Measurements from ENCODE around the gene PSMC3IP. TPM values are rescaled to one million over a fixed set of nuclear protein-coding genes. Genes with fewer than 3 reads are reported as not detected.

Gene PSMC3IP
- total and polyA plus RNA-seq, 2 experiments from 2014 or later, result 18.5 to 29.5 TPM

DNA sequence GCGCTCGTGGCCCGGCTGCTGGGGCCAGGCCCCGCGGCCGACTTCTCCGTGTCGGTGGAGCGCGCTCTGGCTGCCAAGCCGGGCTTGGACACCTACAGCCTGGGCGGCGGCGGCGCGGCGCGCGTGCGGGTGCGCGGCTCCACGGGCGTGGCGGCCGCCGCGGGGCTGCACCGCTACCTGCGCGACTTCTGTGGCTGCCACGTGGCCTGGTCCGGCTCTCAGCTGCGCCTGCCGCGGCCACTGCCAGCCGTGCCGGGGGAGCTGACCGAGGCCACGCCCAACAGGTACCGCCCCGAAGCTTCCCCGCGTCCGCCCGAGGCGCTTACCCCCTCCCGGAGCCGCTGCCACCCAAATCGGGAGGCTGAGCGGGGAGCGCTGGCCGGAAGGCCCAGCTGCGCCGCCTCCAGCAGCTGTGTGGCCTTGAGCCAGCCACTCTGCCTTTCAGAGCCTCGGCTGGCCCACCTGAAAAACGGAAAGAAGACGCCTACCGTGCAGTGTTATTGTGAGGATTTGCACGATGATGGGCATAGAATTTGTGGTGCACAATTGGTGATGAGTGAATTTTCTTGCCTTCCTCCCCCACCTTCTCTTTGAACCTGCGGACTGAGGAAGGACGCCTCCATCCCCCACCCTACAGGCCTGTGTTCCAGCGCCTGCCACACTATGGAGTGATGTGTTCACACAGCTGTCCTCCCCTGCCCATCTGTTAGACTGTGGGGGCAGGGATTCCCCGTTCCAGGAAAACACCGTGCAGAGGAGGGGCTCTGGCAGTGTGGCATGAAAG lies 41.0 kb downstream of the PSMC3IP start:
- Mint-ChIP-seq H3K27ac (peak overlapping the region; percentile 52), H3K27me3 (ENCODE audit: insufficient read depth, low read depth, poor library complexity) (peaks cover 15% of the 10 kb centered on the region), H3K4me1 (peaks cover 18% of the 10 kb centered on the region), H3K9me3 (no peaks in the 10 kb centered on the region; the same call in 2 of the 3 replicates), H3K4me3 (peak overlapping the region; percentile 83), H3K36me3 (ENCODE audit: low read depth) (peaks cover 21% of the 10 kb centered on the region)
- peaks cover 24% of the 10 kb centered on the region for H3K27me3 ChIP-seq (ENCODE audit: insufficient read depth)
- H3K4me2 ChIP-seq, result peak overlapping the region; percentile 95
- H3K4me3 ChIP-seq, result peak overlapping the region; percentile 68
- no peaks in the 10 kb centered on the region for H3K36me3 ChIP-seq (ENCODE audit: insufficient read depth)
- DNase-seq (ENCODE audit: low spot score), result peak; percentile 90
- peak; percentile 66 for ATAC-seq
- H3K27ac ChIP-seq (ENCODE audit: low read depth), result peak overlapping the region; percentile 66
- H3F3A ChIP-seq (replicated peaks; ENCODE audit: low read depth), result peaks cover 22% of the 10 kb centered on the region; the same call in 1 of the 2 replicates
- H4K20me1 ChIP-seq (replicated peaks; ENCODE audit: insufficient read depth), result no peaks in the 10 kb centered on the region
- H3K79me2 ChIP-seq (replicated peaks; ENCODE audit: insufficient read depth), result no peaks in the 10 kb centered on the region
- TF ChIP-seq STAT1 (IDR thresholded peaks at IDR 0.05; ENCODE audit: unreplicated experiment) (no peak), POLR2AphosphoS5 (IDR thresholded peaks at IDR 0.05; ENCODE audit: low read depth) (peak; percentile 40)
- TF ChIP-seq, protein P1, sequence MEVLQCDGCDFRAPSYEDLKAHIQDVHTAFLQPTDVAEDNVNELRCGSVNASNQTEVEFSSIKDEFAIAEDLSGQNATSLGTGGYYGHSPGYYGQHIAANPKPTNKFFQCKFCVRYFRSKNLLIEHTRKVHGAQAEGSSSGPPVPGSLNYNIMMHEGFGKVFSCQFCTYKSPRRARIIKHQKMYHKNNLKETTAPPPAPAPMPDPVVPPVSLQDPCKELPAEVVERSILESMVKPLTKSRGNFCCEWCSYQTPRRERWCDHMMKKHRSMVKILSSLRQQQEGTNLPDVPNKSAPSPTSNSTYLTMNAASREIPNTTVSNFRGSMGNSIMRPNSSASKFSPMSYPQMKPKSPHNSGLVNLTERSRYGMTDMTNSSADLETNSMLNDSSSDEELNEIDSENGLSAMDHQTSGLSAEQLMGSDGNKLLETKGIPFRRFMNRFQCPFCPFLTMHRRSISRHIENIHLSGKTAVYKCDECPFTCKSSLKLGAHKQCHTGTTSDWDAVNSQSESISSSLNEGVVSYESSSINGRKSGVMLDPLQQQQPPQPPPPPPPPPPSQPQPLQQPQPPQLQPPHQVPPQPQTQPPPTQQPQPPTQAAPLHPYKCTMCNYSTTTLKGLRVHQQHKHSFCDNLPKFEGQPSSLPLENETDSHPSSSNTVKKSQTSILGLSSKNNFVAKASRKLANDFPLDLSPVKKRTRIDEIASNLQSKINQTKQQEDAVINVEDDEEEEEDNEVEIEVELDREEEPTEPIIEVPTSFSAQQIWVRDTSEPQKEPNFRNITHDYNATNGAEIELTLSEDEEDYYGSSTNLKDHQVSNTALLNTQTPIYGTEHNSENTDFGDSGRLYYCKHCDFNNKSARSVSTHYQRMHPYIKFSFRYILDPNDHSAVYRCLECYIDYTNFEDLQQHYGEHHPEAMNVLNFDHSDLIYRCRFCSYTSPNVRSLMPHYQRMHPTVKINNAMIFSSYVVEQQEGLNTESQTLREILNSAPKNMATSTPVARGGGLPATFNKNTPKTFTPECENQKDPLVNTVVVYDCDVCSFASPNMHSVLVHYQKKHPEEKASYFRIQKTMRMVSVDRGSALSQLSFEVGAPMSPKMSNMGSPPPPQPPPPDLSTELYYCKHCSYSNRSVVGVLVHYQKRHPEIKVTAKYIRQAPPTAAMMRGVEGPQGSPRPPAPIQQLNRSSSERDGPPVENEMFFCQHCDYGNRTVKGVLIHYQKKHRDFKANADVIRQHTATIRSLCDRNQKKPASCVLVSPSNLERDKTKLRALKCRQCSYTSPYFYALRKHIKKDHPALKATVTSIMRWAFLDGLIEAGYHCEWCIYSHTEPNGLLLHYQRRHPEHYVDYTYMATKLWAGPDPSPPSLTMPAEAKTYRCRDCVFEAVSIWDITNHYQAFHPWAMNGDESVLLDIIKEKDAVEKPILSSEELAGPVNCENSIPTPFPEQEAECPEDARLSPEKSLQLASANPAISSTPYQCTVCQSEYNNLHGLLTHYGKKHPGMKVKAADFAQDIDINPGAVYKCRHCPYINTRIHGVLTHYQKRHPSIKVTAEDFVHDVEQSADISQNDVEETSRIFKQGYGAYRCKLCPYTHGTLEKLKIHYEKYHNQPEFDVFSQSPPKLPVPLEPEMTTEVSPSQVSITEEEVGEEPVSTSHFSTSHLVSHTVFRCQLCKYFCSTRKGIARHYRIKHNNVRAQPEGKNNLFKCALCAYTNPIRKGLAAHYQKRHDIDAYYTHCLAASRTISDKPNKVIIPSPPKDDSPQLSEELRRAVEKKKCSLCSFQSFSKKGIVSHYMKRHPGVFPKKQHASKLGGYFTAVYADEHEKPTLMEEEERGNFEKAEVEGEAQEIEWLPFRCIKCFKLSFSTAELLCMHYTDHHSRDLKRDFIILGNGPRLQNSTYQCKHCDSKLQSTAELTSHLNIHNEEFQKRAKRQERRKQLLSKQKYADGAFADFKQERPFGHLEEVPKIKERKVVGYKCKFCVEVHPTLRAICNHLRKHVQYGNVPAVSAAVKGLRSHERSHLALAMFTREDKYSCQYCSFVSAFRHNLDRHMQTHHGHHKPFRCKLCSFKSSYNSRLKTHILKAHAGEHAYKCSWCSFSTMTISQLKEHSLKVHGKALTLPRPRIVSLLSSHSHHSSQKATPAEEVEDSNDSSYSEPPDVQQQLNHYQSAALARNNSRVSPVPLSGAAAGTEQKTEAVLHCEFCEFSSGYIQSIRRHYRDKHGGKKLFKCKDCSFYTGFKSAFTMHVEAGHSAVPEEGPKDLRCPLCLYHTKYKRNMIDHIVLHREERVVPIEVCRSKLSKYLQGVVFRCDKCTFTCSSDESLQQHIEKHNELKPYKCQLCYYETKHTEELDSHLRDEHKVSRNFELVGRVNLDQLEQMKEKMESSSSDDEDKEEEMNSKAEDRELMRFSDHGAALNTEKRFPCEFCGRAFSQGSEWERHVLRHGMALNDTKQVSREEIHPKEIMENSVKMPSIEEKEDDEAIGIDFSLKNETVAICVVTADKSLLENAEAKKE (CRISPR knock-in tag; IDR thresholded peaks at IDR 0.05), result no peak
- 0 out of 2 replicates have a peak overlapping the region, but pooled peaks have one; percentile 28 for H2AFZ ChIP-seq
- H3K4me1 ChIP-seq (ENCODE audit: insufficient read depth), result peaks cover 18% of the 10 kb centered on the region
- H3K9me2 ChIP-seq (ENCODE audit: insufficient read depth), result no peaks in the 10 kb centered on the region

DNA sequence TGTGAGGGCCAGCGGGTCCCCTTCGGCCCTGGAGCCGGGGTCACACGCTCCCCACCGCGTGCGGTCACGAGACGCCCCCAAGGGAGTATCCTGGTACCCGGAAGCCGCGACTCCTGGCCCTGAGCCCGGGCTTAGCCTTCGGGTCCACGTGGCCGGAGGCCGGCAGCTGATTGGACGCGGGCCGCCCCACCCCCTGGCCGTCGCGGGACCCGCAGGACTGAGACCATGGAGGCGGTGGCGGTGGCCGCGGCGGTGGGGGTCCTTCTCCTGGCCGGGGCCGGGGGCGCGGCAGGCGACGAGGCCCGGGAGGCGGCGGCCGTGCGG lies 41.5 kb downstream of the PSMC3IP start, which contains the start of gene NAGLU:
Gene NAGLU (plus strand): TSS at position 194 of the 324 bp plus-strand sequence. CDS start 32 bp downstream, at position 226.
- Histone ChIP-seq H3K4me2 (peak within 1 kb of the TSS; percentile 95), H3F3A (replicated peaks; ENCODE audit: low read depth) (peaks cover 24% of the 10 kb centered on the region; the same call in 1 of the 2 replicates), H3K27ac (ENCODE audit: low read depth) (peak within 1 kb of the TSS; percentile 66)

More for the DNA sequence above, 41.5 kb downstream of the PSMC3IP start, which contains the start of gene NAGLU:
- Histone ChIP-seq H3K9me2 (ENCODE audit: insufficient read depth) (no peaks in the 10 kb centered on the region), H3K36me3 (ENCODE audit: insufficient read depth) (no peaks in the 10 kb centered on the region), H3K79me2 (replicated peaks; ENCODE audit: insufficient read depth) (no peaks in the 10 kb centered on the region), H4K20me1 (replicated peaks; ENCODE audit: insufficient read depth) (no peaks in the 10 kb centered on the region), H3K4me3 (peak within 1 kb of the TSS; percentile 68), H3K4me1 (ENCODE audit: insufficient read depth) (peaks cover 18% of the 10 kb centered on the region), H2AFZ (0 out of 2 replicates have a peak within 1 kb of the TSS, but pooled peaks have one; percentile 28), H3K27me3 (ENCODE audit: insufficient read depth) (peaks cover 29% of the 10 kb centered on the region)
- DNase-seq (ENCODE audit: low spot score), result peak; percentile 94
- H3K27ac Mint-ChIP-seq, result peak within 1 kb of the TSS; percentile 52
- H3K36me3 Mint-ChIP-seq (ENCODE audit: low read depth), result peaks cover 15% of the 10 kb centered on the region
- H3K9me3 Mint-ChIP-seq, result no peaks in the 10 kb centered on the region; the same call in 2 of the 3 replicates
- H3K27me3 Mint-ChIP-seq (ENCODE audit: insufficient read depth, low read depth, poor library complexity), result peaks cover 16% of the 10 kb centered on the region
- peak within 1 kb of the TSS; percentile 83 for H3K4me3 Mint-ChIP-seq
- ATAC-seq, result peak; percentile 81
- peaks cover 18% of the 10 kb centered on the region for H3K4me1 Mint-ChIP-seq
- peak; percentile 66 for TF ChIP-seq POLR2AphosphoS5 (IDR thresholded peaks at IDR 0.05; ENCODE audit: low read depth)
- TF ChIP-seq, protein P2, sequence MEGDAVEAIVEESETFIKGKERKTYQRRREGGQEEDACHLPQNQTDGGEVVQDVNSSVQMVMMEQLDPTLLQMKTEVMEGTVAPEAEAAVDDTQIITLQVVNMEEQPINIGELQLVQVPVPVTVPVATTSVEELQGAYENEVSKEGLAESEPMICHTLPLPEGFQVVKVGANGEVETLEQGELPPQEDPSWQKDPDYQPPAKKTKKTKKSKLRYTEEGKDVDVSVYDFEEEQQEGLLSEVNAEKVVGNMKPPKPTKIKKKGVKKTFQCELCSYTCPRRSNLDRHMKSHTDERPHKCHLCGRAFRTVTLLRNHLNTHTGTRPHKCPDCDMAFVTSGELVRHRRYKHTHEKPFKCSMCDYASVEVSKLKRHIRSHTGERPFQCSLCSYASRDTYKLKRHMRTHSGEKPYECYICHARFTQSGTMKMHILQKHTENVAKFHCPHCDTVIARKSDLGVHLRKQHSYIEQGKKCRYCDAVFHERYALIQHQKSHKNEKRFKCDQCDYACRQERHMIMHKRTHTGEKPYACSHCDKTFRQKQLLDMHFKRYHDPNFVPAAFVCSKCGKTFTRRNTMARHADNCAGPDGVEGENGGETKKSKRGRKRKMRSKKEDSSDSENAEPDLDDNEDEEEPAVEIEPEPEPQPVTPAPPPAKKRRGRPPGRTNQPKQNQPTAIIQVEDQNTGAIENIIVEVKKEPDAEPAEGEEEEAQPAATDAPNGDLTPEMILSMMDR (conservative IDR thresholded peaks at IDR 0.05; ENCODE audit: low read depth in 2 of 2), result no peak
